Measurements from ENCODE around the gene PNPLA6. TPM values are rescaled to one million over a fixed set of nuclear protein-coding genes. Genes with fewer than 3 reads are reported as not detected.
A peak's percentile ranks its signal among the peaks of the same experiment; 100 is the strongest.

PNPLA6 gene
- polyA plus RNA-seq, 1 of the 3 experiments (the other 2 are of a cell fraction) = 90.5 TPM

DNA sequence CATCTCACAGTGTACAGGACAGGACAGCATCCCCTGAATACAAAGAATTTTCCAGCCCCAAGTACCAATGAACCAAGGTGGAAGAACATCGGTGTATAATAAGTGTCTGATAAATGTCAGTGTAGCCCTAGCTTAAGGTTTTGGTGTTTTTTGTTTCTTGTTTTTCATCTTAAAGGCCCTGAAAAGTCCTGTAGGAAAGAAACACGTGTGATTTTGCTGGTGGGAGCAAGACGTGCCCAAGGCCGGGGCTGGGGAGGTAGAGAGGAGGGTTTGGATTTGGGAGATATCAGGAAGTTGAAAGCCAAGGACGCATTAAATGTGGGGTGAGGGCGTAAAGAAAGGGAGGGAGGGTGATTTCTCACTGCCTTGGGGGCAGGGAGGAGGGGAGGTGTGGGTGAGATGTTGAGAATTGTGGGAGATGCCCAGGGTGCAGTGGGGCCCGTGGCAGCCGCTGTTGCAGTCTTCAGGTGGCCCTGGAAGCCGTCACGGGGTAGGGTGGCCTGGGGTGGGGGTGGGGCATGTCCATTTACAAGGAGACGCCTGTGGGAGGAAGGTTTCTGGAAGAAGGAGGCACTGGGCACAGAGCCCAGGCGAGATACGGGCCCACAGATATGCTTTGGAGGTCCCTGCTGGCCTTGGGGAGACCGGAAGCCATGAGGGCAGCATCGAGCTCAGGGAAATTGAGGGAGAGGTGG lies 66.9 kb downstream of the PNPLA6 start:
- Histone ChIP-seq H4K20me1 (ENCODE audit: insufficient read depth) (no peaks in the 10 kb centered on the region), H2AFZ (ENCODE audit: low read depth) (no peak overlapping the region), H3K27ac (ENCODE audit: low read depth in 2 of 2, low read length in 1 of 2) (no peak overlapping the region), H3K27me3 (ENCODE audit: insufficient read depth) (peaks cover under 1% of the 10 kb centered on the region; the same call in 1 of the 2 replicates), H3K9ac (no peak overlapping the region), H3K79me2 (ENCODE audit: insufficient read depth) (no peaks in the 10 kb centered on the region), H3K4me1 (ENCODE audit: control insufficient read depth in 1 of 2, insufficient read depth in 2 of 2, low read depth in 1 of 2, low read length in 1 of 2) (peaks cover 0 to 9% of the 10 kb centered on the region in 2 experiments; a peak in 1 of 4 replicates), H3K4me2 (no peak overlapping the region), H3F3A (replicated peaks; ENCODE audit: insufficient read depth) (no peaks in the 10 kb centered on the region), H3K4me3 (ENCODE audit: low read depth in 2 of 2, low read length in 1 of 2) (no peak overlapping the region), H3K36me3 (replicated peaks in 1 of 2; ENCODE audit: control insufficient read depth in 1 of 2, insufficient read depth in 2 of 2, low read length in 1 of 2) (no peaks in the 10 kb centered on the region), H3K9me2 (no peaks in the 10 kb centered on the region), H3K9me3 (no peaks in the 10 kb centered on the region)
- WGBS (ENCODE audit: low lambda C conversion rate) = 61% methylated on average over 15 of the region's 15 CpGs
- POLR2A ChIA-PET = no interaction called here
- TF ChIP-seq SIN3A (IDR thresholded peaks at IDR 0.05; ENCODE audit: borderline replicate concordance, low read depth, low read length) (no peak), NFIC (IDR thresholded peaks at IDR 0.05; ENCODE audit: borderline replicate concordance) (no peak)
- CTCF ChIA-PET = interaction anchor here (1.1 to 1.8 kb wide), 2 partner anchors 27 to 34 kb away, joined by 3 to 5 read pairs; partner anchors contain the start of genes PET100 and XAB2
- DNase-seq = peak; percentile 12

DNA sequence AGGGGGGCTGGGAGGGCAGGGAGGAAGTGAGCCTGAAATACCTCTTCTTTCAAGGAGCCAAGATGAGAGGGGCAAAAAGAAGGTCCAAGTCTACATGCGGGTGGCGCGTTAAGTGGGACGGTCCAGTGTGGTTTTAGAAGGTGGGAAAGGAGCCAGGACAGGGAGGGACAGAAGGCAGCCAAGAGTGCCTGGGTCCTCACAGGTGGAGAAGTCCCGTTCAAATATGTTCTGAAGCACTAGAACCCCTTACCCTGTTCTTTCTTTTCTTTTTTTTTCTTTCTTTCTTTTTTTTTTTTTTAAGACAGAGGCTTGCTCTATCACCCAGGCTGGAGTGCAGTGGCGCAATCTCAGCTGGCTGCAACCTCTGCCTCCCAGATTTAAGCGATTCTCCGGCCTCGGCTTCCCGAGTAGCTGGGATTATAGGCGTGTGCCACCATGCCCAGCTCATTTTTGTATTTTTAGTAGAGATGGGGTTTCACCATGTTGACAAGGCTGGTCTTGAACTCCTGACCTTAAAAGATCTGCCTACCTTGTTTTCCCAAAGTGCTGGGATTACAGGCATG lies 67.5 kb downstream of the PNPLA6 start:
- Histone ChIP-seq H3K27ac (ENCODE audit: low read depth in 2 of 2, low read length in 1 of 2) (no peak overlapping the region), H2AFZ (ENCODE audit: low read depth) (no peak overlapping the region), H3K4me3 (ENCODE audit: low read depth in 2 of 2, low read length in 1 of 2) (no peak overlapping the region), H3K9ac (no peak overlapping the region), H3K79me2 (ENCODE audit: insufficient read depth) (no peaks in the 10 kb centered on the region), H3K4me2 (no peak overlapping the region), H3K4me1 (ENCODE audit: control insufficient read depth in 1 of 2, insufficient read depth in 2 of 2, low read depth in 1 of 2, low read length in 1 of 2) (peaks cover 0 to 8% of the 10 kb centered on the region in 2 experiments; a peak in 1 of 4 replicates), H3F3A (replicated peaks; ENCODE audit: insufficient read depth) (no peaks in the 10 kb centered on the region), H3K36me3 (replicated peaks in 1 of 2; ENCODE audit: control insufficient read depth in 1 of 2, insufficient read depth in 2 of 2, low read length in 1 of 2) (no peaks in the 10 kb centered on the region), H4K20me1 (ENCODE audit: insufficient read depth) (no peaks in the 10 kb centered on the region), H3K9me2 (no peaks in the 10 kb centered on the region), H3K9me3 (no peaks in the 10 kb centered on the region), H3K27me3 (ENCODE audit: insufficient read depth) (no peaks in the 10 kb centered on the region)
- DNase-seq = peak; percentile 10
- WGBS (ENCODE audit: low lambda C conversion rate) = 65% methylated on average over 11 of the region's 11 CpGs
- POLR2A ChIA-PET = no interaction called here
- TF ChIP-seq, protein P1, sequence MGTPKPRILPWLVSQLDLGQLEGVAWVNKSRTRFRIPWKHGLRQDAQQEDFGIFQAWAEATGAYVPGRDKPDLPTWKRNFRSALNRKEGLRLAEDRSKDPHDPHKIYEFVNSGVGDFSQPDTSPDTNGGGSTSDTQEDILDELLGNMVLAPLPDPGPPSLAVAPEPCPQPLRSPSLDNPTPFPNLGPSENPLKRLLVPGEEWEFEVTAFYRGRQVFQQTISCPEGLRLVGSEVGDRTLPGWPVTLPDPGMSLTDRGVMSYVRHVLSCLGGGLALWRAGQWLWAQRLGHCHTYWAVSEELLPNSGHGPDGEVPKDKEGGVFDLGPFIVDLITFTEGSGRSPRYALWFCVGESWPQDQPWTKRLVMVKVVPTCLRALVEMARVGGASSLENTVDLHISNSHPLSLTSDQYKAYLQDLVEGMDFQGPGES (IDR thresholded peaks at IDR 0.05; ENCODE audit: low read depth, low read length) = no peak
- TF ChIP-seq NRF1 (IDR thresholded peaks at IDR 0.05; ENCODE audit: low read depth, low read length) (no peak), RCOR1 (IDR thresholded peaks at IDR 0.05; ENCODE audit: low read length) (no peak), MEF2A (IDR thresholded peaks at IDR 0.05; ENCODE audit: borderline replicate concordance, low read depth) (no peak), FOSL2 (IDR thresholded peaks at IDR 0.05; ENCODE audit: borderline replicate concordance, low read depth) (no peak), JUND (IDR thresholded peaks at IDR 0.05) (no peak), EP300 (IDR thresholded peaks at IDR 0.05; ENCODE audit: borderline replicate concordance in 1 of 2, low read depth in 1 of 2, low read length in 1 of 2) (no peak), TAF1 (IDR thresholded peaks at IDR 0.05; ENCODE audit: borderline replicate concordance, low read depth, low read length) (no peak), GABPA (IDR thresholded peaks at IDR 0.05; ENCODE audit: low read depth) (no peak), RXRA (IDR thresholded peaks at IDR 0.05; ENCODE audit: borderline replicate concordance, low read depth) (no peak), RAD21 (IDR thresholded peaks at IDR 0.05; ENCODE audit: low read length) (no peak), RFX5 (IDR thresholded peaks at IDR 0.05; ENCODE audit: low read length) (no peak), POLR2AphosphoS5 (IDR thresholded peaks at IDR 0.05; ENCODE audit: low read depth, low read length) (no peak)
- TF ChIP-seq, protein P2, sequence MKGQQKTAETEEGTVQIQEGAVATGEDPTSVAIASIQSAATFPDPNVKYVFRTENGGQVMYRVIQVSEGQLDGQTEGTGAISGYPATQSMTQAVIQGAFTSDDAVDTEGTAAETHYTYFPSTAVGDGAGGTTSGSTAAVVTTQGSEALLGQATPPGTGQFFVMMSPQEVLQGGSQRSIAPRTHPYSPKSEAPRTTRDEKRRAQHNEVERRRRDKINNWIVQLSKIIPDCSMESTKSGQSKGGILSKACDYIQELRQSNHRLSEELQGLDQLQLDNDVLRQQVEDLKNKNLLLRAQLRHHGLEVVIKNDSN (IDR thresholded peaks at IDR 0.05; ENCODE audit: borderline replicate concordance, low read depth) = no peak
- TF ChIP-seq, protein P3, sequence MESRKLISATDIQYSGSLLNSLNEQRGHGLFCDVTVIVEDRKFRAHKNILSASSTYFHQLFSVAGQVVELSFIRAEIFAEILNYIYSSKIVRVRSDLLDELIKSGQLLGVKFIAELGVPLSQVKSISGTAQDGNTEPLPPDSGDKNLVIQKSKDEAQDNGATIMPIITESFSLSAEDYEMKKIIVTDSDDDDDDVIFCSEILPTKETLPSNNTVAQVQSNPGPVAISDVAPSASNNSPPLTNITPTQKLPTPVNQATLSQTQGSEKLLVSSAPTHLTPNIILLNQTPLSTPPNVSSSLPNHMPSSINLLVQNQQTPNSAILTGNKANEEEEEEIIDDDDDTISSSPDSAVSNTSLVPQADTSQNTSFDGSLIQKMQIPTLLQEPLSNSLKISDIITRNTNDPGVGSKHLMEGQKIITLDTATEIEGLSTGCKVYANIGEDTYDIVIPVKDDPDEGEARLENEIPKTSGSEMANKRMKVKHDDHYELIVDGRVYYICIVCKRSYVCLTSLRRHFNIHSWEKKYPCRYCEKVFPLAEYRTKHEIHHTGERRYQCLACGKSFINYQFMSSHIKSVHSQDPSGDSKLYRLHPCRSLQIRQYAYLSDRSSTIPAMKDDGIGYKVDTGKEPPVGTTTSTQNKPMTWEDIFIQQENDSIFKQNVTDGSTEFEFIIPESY (IDR thresholded peaks at IDR 0.05; ENCODE audit: borderline replicate concordance, low read depth) = no peak
- CTCF ChIA-PET = interaction anchor here (1.1 to 1.8 kb wide), 2 partner anchors 27 to 34 kb away, joined by 3 to 5 read pairs; partner anchors contain the start of genes PET100 and XAB2
